A549 (cell line): ENCODE data around the gene RPL7A. TPM values are rescaled to one million over a fixed set of nuclear protein-coding genes. Genes with fewer than 3 reads are reported as not detected.
A peak's percentile ranks its signal among the peaks of the same experiment; 100 is the strongest.

Source experiments
- ATAC-seq, 2 experiments: fragments of 200-7000 bp in 1 of 2; fragments of >200 bp in 1 of 2; cut with Nextera tagmentation in 1 of 2; cut with Tn5 transposase in 1 of 2; 3 replicates each; pipeline versions ENCODE4 v1.8.0 to v1.9.1; 2018 to 2020; ENCODE audit warnings: mild to moderate bottlenecking in 1 of 2, moderate library complexity in 1 of 2
- CTCF ChIA-PET: fragments of 300-600 bp; sonication (Branson Sonifier 250); formaldehyde crosslinking; extraction: SDS; loops from one replicate; lab custom pipeline; 2021; ENCODE audit warnings: antibody characterized with exemption, inconsistent platforms; lab: Yijun Ruan, JAX
- POLR2A ChIA-PET: fragments of 350-600 bp; formaldehyde crosslinking; extraction: SDS; loops from one replicate; lab custom pipeline; 2021; ENCODE audit warnings: antibody characterized with exemption, inconsistent platforms; lab: Yijun Ruan, JAX
- DNase-seq, 2 experiments: peaks; one replicate each; pipeline versions ENCODE4 v3.0.0 to v3.0.0-alpha.2; 2011 to 2016; ENCODE audit warnings: low read depth in 1 of 2, low spot score in 1 of 2
- FAIRE-seq: peaks from 2 replicates; lab custom pipeline; 2011; peaks lifted over from hg19 to GRCh38; lab: Jason Lieb, UNC
- H3K27ac ChIP-seq, 2 experiments: fragments of >200 bp; sonication (Bioruptor Twin); formaldehyde crosslinking; 3 replicates each; pipeline ENCODE4 v1.5.1; 2016 to 2017
- H3K4me1 ChIP-seq: fragments of >200 bp; sonication (Bioruptor Twin); formaldehyde crosslinking; 3 replicates; pipeline ENCODE4 v1.6.1; 2016
- H3K4me2 ChIP-seq: fragments of >200 bp; sonication (Bioruptor Twin); formaldehyde crosslinking; 3 replicates; pipeline ENCODE4 v1.6.1; 2016
- H3K4me3 ChIP-seq: fragments of >200 bp; sonication (Bioruptor Twin); formaldehyde crosslinking; 3 replicates; pipeline ENCODE4 v1.5.1; 2016
- H3K9me3 ChIP-seq: fragments of >200 bp; sonication (Bioruptor Twin); formaldehyde crosslinking; 3 replicates; pipeline ENCODE4 v1.6.1; 2016
- BCL3 ChIP-seq: fragments of >200 bp; sonication (Bioruptor Twin); formaldehyde crosslinking; IDR thresholded peaks from 3 replicates; pipeline ENCODE4 v1.6.1; 2016
- CEBPB ChIP-seq, 2 experiments: fragments of >200 bp in 1 of 2; sonication (Bioruptor Twin) in 1 of 2; formaldehyde crosslinking in 1 of 2; IDR thresholded peaks; 2 replicates each; pipeline ENCODE4 v1.6.1; 2012 to 2016
- CHD2 ChIP-seq: fragments of 150-350 bp; IDR thresholded peaks from 2 replicates; pipeline ENCODE4 v1.6.1; 2014; ENCODE audit warnings: low read length; ENCODE audit not compliant: partially characterized antibody
- CHD4 ChIP-seq: fragments of 200-600 bp; sonication (generic); IDR thresholded peaks from 2 replicates; pipeline ENCODE4 v1.6.1; 2016; ENCODE audit warnings: antibody characterized with exemption, mild to moderate bottlenecking, borderline replicate concordance
- EHF ChIP-seq: fragments of 250-450 bp; sonication (Bioruptor Pico); IDR thresholded peaks from 2 replicates; pipeline ENCODE4 v1.5.0; 2020; ENCODE audit warnings: mild to moderate bottlenecking
- EP300 ChIP-seq, 2 experiments: fragments of >200 bp; sonication (Bioruptor Twin); formaldehyde crosslinking; IDR thresholded peaks; 2 replicates in 1 of 2; 3 replicates in 1 of 2; pipeline ENCODE4 v1.6.1; 2016 to 2017
- ESRRA ChIP-seq: fragments of 150-350 bp; IDR thresholded peaks from 2 replicates; pipeline ENCODE4 v1.6.1; 2014; ENCODE audit warnings: mild to moderate bottlenecking, low read length, borderline replicate concordance
- FOSB ChIP-seq: fragments of 250-450 bp; sonication (Bioruptor Pico); IDR thresholded peaks from 2 replicates; pipeline ENCODE4 v1.5.0; 2020; ENCODE audit warnings: mild to moderate bottlenecking, moderate library complexity
- GATA3 ChIP-seq: IDR thresholded peaks from 2 replicates; pipeline ENCODE4 v1.6.1; 2012; ENCODE audit warnings: borderline replicate concordance
- HOXB5 ChIP-seq: fragments of 250-450 bp; sonication (Bioruptor Pico); IDR thresholded peaks from 2 replicates; pipeline ENCODE4 v1.5.0; 2020; ENCODE audit warnings: mild to moderate bottlenecking, moderate library complexity
- JUN ChIP-seq, 2 experiments: fragments of >200 bp; sonication (Bioruptor Twin); formaldehyde crosslinking; IDR thresholded peaks; 2 replicates in 1 of 2; 3 replicates in 1 of 2; pipeline ENCODE4 v1.6.1; 2016 to 2017
- KDM1A ChIP-seq: fragments of 200-600 bp; sonication (generic); IDR thresholded peaks from 2 replicates; pipeline ENCODE4 v1.6.1; 2016; ENCODE audit warnings: low read depth, mild to moderate bottlenecking
- KDM5A ChIP-seq: fragments of 200-600 bp; sonication (generic); IDR thresholded peaks from 2 replicates; pipeline ENCODE4 v1.6.1; 2016; ENCODE audit warnings: antibody characterized with exemption, mild to moderate bottlenecking
- MYC ChIP-seq: IDR thresholded peaks from 2 replicates; pipeline ENCODE4 v1.6.1; 2012; ENCODE audit warnings: mild to moderate bottlenecking, inconsistent platforms, low read length, improper control_type of control experiment, borderline replicate concordance
- NFE2L2 ChIP-seq: fragments of 150-350 bp; conservative IDR thresholded peaks from 2 replicates; pipeline ENCODE4 v1.6.1; 2014; ENCODE audit warnings: low read length
- NPAS2 ChIP-seq: fragments of 250-450 bp; sonication (Bioruptor Pico); IDR thresholded peaks from 2 replicates; pipeline ENCODE4 v1.8.0; 2022; ENCODE audit warnings: mild to moderate bottlenecking, moderate library complexity, borderline replicate concordance
- NR3C1 ChIP-seq: fragments of >200 bp; sonication (Bioruptor Twin); formaldehyde crosslinking; IDR thresholded peaks from 3 replicates; pipeline ENCODE4 v1.6.1; 2017
- PBX3 ChIP-seq: IDR thresholded peaks from 2 replicates; pipeline ENCODE4 v1.6.1; 2012
- POLR2A ChIP-seq: IDR thresholded peaks from 2 replicates; pipeline ENCODE4 v1.6.1; 2012; ENCODE audit warnings: mild to moderate bottlenecking, low read length
- RARB ChIP-seq: fragments of 250-450 bp; sonication (Bioruptor Pico); IDR thresholded peaks from 2 replicates; pipeline ENCODE4 v1.8.0; 2021; ENCODE audit warnings: mild to moderate bottlenecking, moderate library complexity
- RFX5 ChIP-seq: fragments of 450-650 bp; IDR thresholded peaks from 2 replicates; pipeline ENCODE4 v1.7.1; 2014; ENCODE audit warnings: antibody characterized with exemption, mild to moderate bottlenecking, moderate library complexity
- RNF2 ChIP-seq: fragments of 200-600 bp; sonication (generic); IDR thresholded peaks from 2 replicates; pipeline ENCODE4 v1.6.1; 2016; ENCODE audit warnings: low read depth, mild to moderate bottlenecking, antibody characterized with exemption, moderate library complexity, borderline replicate concordance
- SREBF2 ChIP-seq: fragments of 450-650 bp; IDR thresholded peaks from 2 replicates; pipeline ENCODE4 v1.6.1; 2014; ENCODE audit warnings: mild to moderate bottlenecking, moderate library complexity
- TFCP2L1 ChIP-seq: fragments of 250-450 bp; sonication (Bioruptor Pico); IDR thresholded peaks from 2 replicates; pipeline ENCODE4 v1.5.0; 2021; ENCODE audit warnings: mild to moderate bottlenecking
- TP53 ChIP-seq: fragments of 250-450 bp; sonication (Bioruptor Pico); IDR thresholded peaks from 2 replicates; pipeline ENCODE4 v1.5.0; 2021; ENCODE audit warnings: mild to moderate bottlenecking, moderate library complexity
- ZNF302 ChIP-seq: fragments of 250-450 bp; sonication (Bioruptor Pico); IDR thresholded peaks from 2 replicates; pipeline ENCODE4 v1.9.0; 2021; ENCODE audit warnings: inconsistent platforms, mild to moderate bottlenecking, moderate library complexity
- ZSCAN20 ChIP-seq: fragments of 250-450 bp; sonication (Bioruptor Pico); IDR thresholded peaks from 2 replicates; pipeline ENCODE4 v1.8.0; 2022; ENCODE audit warnings: mild to moderate bottlenecking, moderate library complexity
- WGBS: methylation state at CpG from one replicate; pipeline ENCODE4 v1.1.6; 2017; ENCODE audit errors: missing lambda C conversion rate; 5-methylcytosine and 5-hydroxymethylcytosine counted together
- polyA plus RNA-seq, 4 experiments: library from polyadenylated mRNA; depleted of rRNA in 3 of 4; stranded (reverse); fragments of >200 nt; fragmentation: RNase III in 1 of 4; extraction: RNeasy Plus Mini Kit Qiagen cat#74134 plus additional on column Dnase treatment in 1 of 4; gene quantifications; 2 replicates in 3 of 4; 3 replicates in 1 of 4; pipeline ENCODE4 v1.2.3, GENCODE V29; 2011 to 2017

RPL7A gene
- polyA plus RNA-seq, 2 of the 4 experiments (the other 2 are of a cell fraction) = 2,218 to 2,608 TPM

- Histone ChIP-seq H3K4me1 (no peaks in the 10 kb centered on the region), H3K4me2 (no peak overlapping the region), H3K4me3 (no peak overlapping the region), H3K9me3 (peaks cover 10% of the 10 kb centered on the region; the same call in 2 of the 3 replicates), H3K27ac (no peak overlapping the region)
- DNase-seq (no peak), FAIRE-seq (no peak), ATAC-seq (peak in 1 of 2 experiments; percentile 27; a peak in 3 of 6 replicates)
- POLR2A ChIA-PET = no interaction called here
- CTCF ChIA-PET = interaction anchor here (0.6 to 2.7 kb wide), 9 partner anchors 11 to 180 kb away, joined by 3 to 11 read pairs (median 3); no protein-coding TSS in a partner anchor
- WGBS = 58% methylated on average over 31 of the region's 31 CpGs
- no peak for TF ChIP-seq CEBPB (IDR thresholded peaks at IDR 0.05)
These were observed 41.5 kb upstream of the RPL7A start for GRCh38 chr9:133306242-133307204.

GRCh38 chr9:133307301-133307700 is 40.7 kb upstream of the RPL7A start:
- no peak overlapping the region for H3K27ac ChIP-seq
- ChIA-PET POLR2A (no interaction called here), CTCF (interaction anchor here (0.8 to 2.7 kb wide), 7 partner anchors 11 to 179 kb away, joined by 3 to 11 read pairs (median 3); no protein-coding TSS in a partner anchor)
- DNase-seq (no peak), FAIRE-seq (no peak), ATAC-seq (no peak)
- no peak for TF ChIP-seq KDM1A
- no peak for TF ChIP-seq EP300 (IDR thresholded peaks at IDR 0.05)
- no peak for TF ChIP-seq NPAS2 (CRISPR knock-in tag)
- no peak for TF ChIP-seq RFX5
- no peak for TF ChIP-seq CHD2
- TF ChIP-seq JUN (IDR thresholded peaks at IDR 0.05) = no peak
- no peak for TF ChIP-seq RNF2
- no peak for TF ChIP-seq FOSB (CRISPR knock-in tag)
- TF ChIP-seq ZNF302 = no peak
- no peak for TF ChIP-seq HOXB5 (CRISPR knock-in tag)
- no peak for TF ChIP-seq CHD4
- no peak for TF ChIP-seq ESRRA
- TF ChIP-seq NFE2L2 = no peak
- no peak for TF ChIP-seq NR3C1
- no peak for TF ChIP-seq PBX3
- TF ChIP-seq TFCP2L1 (CRISPR knock-in tag) = no peak
- no peak for TF ChIP-seq MYC
- TF ChIP-seq ZSCAN20 = no peak
- TF ChIP-seq POLR2A = no peak
- no peak for TF ChIP-seq SREBF2
- 73% methylated on average over 16 of the region's 16 CpGs for WGBS
- peaks cover 10% of the 10 kb centered on the region; the same call in 2 of the 3 replicates for H3K9me3 ChIP-seq
- H3K4me3 ChIP-seq = no peak overlapping the region
- H3K4me1 ChIP-seq = no peaks in the 10 kb centered on the region
- no peak overlapping the region for H3K4me2 ChIP-seq

GRCh38 chr9:133309608-133310007 is 38.4 kb upstream of the RPL7A start:
- Histone ChIP-seq H3K27ac (no peak overlapping the region), H3K9me3 (peaks cover 10% of the 10 kb centered on the region; the same call in 2 of the 3 replicates), H3K4me1 (no peaks in the 10 kb centered on the region), H3K4me2 (no peak overlapping the region)
- DNase-seq (no peak), FAIRE-seq (no peak), ATAC-seq (no peak)
- POLR2A ChIA-PET = no interaction called here
- CTCF ChIA-PET = no interaction called here
- no peak for TF ChIP-seq TP53 (CRISPR knock-in tag)
- no peak for TF ChIP-seq NPAS2 (CRISPR knock-in tag)
- TF ChIP-seq KDM5A = no peak
- no peak for TF ChIP-seq EHF (CRISPR knock-in tag)
- TF ChIP-seq GATA3 = no peak
- no peak for TF ChIP-seq NR3C1
- no peak for TF ChIP-seq BCL3
- TF ChIP-seq NFE2L2 = no peak
- TF ChIP-seq RARB (CRISPR knock-in tag) = no peak
- no peak for TF ChIP-seq CEBPB (IDR thresholded peaks at IDR 0.05)
- no peak for TF ChIP-seq SREBF2
- TF ChIP-seq, all 56 proteins: peak for 0
- 23% methylated on average over 6 of the region's 6 CpGs for WGBS
- H3K4me3 ChIP-seq = no peak overlapping the region
